Measurements from ENCODE around the gene RAB27B. TPM values are rescaled to one million over a fixed set of nuclear protein-coding genes. Genes with fewer than 3 reads are reported as not detected.
"Not testable (repeated sequence)": the region's sequence is repeated elsewhere in the genome, so short reads cannot be mapped to it uniquely, and the experiment has no call there.

Gene RAB27B
- total RNA-seq, 1 donor from 2014 or later = 1.6 TPM

DNA sequence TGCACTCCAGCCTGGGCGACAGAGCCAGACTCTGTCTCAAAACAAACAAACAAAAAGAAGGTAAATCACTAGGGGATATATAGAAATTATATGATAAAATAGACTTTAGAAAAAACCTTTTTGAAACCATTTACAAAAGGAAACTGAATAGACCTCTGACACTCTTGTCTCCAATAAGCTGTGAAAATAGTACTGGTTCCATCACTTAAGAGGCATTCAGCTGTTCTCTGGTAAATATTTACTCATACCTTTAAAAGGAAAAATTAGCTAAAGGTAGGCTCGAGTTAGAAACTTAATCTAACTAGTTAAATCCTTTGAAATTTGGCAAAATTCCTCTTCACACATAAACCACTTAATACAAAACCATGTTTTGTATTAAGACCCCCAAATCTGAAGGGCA is 21.4 kb downstream of the RAB27B start:
- no peaks in the 10 kb centered on the region for H3K27me3 ChIP-seq (ENCODE audit: control insufficient read depth, insufficient read depth, low read length)
- H3K4me3 ChIP-seq (ENCODE audit: low read depth, low read length) = no peak overlapping the region
- TF ChIP-seq, protein P1, sequence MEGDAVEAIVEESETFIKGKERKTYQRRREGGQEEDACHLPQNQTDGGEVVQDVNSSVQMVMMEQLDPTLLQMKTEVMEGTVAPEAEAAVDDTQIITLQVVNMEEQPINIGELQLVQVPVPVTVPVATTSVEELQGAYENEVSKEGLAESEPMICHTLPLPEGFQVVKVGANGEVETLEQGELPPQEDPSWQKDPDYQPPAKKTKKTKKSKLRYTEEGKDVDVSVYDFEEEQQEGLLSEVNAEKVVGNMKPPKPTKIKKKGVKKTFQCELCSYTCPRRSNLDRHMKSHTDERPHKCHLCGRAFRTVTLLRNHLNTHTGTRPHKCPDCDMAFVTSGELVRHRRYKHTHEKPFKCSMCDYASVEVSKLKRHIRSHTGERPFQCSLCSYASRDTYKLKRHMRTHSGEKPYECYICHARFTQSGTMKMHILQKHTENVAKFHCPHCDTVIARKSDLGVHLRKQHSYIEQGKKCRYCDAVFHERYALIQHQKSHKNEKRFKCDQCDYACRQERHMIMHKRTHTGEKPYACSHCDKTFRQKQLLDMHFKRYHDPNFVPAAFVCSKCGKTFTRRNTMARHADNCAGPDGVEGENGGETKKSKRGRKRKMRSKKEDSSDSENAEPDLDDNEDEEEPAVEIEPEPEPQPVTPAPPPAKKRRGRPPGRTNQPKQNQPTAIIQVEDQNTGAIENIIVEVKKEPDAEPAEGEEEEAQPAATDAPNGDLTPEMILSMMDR (IDR thresholded peaks at IDR 0.05; ENCODE audit: insufficient read depth, low read length, poor library complexity, severe bottlenecking) = no peak
- no peak for DNase-seq (ENCODE audit: low read depth)
- H3K36me3 ChIP-seq (ENCODE audit: control insufficient read depth, insufficient read depth, low read length) = no peaks in the 10 kb centered on the region

- no peak for DNase-seq (ENCODE audit: low read depth)
- TF ChIP-seq, protein P1 (IDR thresholded peaks at IDR 0.05; ENCODE audit: insufficient read depth, low read length, poor library complexity, severe bottlenecking) = no peak
- H3K27me3 ChIP-seq (ENCODE audit: control insufficient read depth, insufficient read depth, low read length) = no peaks in the 10 kb centered on the region
- H3K4me3 ChIP-seq (ENCODE audit: low read depth, low read length) = no peak overlapping the region
- H3K36me3 ChIP-seq (ENCODE audit: control insufficient read depth, insufficient read depth, low read length) = no peaks in the 10 kb centered on the region
Measured at GRCh38 chr18:54850598-54850997, 22.3 kb downstream of the RAB27B start.

GRCh38 chr18:54852780-54853675 is 24.8 kb downstream of the RAB27B start:
- Histone ChIP-seq H3K27me3 (ENCODE audit: control insufficient read depth, insufficient read depth, low read length) (no peaks in the 10 kb centered on the region), H3K4me3 (ENCODE audit: low read depth, low read length) (no peak overlapping the region), H3K36me3 (ENCODE audit: control insufficient read depth, insufficient read depth, low read length) (no peaks in the 10 kb centered on the region)
- no peak for DNase-seq (ENCODE audit: low read depth)
- TF ChIP-seq, protein P1 (IDR thresholded peaks at IDR 0.05; ENCODE audit: insufficient read depth, low read length, poor library complexity, severe bottlenecking) = no peak

GRCh38 chr18:54855050-54855449 is 26.8 kb downstream of the RAB27B start:
- not testable (repeated sequence) for H3K4me3 ChIP-seq (ENCODE audit: low read depth, low read length); H3K36me3 ChIP-seq (ENCODE audit: control insufficient read depth, insufficient read depth, low read length); H3K27me3 ChIP-seq (ENCODE audit: control insufficient read depth, insufficient read depth, low read length); DNase-seq (ENCODE audit: low read depth)

DNA sequence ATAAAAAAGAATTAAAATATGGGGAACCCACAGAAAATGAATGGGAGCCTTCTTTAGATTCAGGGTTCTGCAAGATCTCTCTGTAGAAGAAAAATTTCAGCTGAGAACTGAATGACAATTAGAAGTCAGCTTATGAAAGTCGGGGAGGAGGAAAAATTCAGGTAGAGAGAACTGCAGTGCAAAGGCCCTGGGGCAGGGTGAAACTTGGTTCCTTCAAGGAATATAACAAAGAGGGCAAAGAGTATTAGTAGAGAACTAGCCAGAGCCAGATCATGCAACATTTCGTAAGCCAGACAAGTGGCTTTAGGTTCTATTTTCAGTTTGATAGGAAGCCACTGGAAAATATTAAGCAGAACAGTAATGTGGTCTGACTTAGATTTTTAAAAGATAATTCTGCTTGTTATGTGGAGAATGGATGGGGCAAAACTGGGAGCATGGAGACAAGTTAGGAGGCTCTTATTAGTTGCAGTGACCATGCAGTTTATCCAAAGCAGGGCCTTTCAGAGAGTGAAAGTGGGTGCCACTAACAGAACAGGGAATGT is 27.9 kb downstream of the RAB27B start:
- H3K4me3 ChIP-seq (ENCODE audit: low read depth, low read length) = no peak overlapping the region
- TF ChIP-seq, protein P1 (IDR thresholded peaks at IDR 0.05; ENCODE audit: insufficient read depth, low read length, poor library complexity, severe bottlenecking) = no peak
- no peak for DNase-seq (ENCODE audit: low read depth)
- no peaks in the 10 kb centered on the region for H3K36me3 ChIP-seq (ENCODE audit: control insufficient read depth, insufficient read depth, low read length)
- no peaks in the 10 kb centered on the region for H3K27me3 ChIP-seq (ENCODE audit: control insufficient read depth, insufficient read depth, low read length)

GRCh38 chr18:54857499-54857898 is 29.2 kb downstream of the RAB27B start:
- no peak for DNase-seq (ENCODE audit: low read depth)
- H3K36me3 ChIP-seq (ENCODE audit: control insufficient read depth, insufficient read depth, low read length) = no peaks in the 10 kb centered on the region
- no peak overlapping the region for H3K4me3 ChIP-seq (ENCODE audit: low read depth, low read length)
- H3K27me3 ChIP-seq (ENCODE audit: control insufficient read depth, insufficient read depth, low read length) = no peaks in the 10 kb centered on the region
- TF ChIP-seq, protein P1 (IDR thresholded peaks at IDR 0.05; ENCODE audit: insufficient read depth, low read length, poor library complexity, severe bottlenecking) = no peak

Data from kidney epithelial cell (primary cell).